HG03039 (cell line): ENCODE results near the gene PEAK1.
"Not testable (repeated sequence)": the region's sequence is repeated elsewhere in the genome, so short reads cannot be mapped to it uniquely, and the experiment has no call there.

Source experiments
- ATAC-seq: cut with Tn5 transposase; IDR thresholded peaks from one replicate; pipeline ENCODE4 v1.9.1; 2021; ENCODE audit warnings: mild to moderate bottlenecking, moderate library complexity; ENCODE audit not compliant: unreplicated experiment

Gene PEAK1

GRCh38 chr15:77406173-77406759 is 13.6 kb downstream of the PEAK1 start:
- ATAC-seq, result not testable (repeated sequence)

- no peak for ATAC-seq
Observed at GRCh38 chr15:77402740-77403379, 17.0 kb downstream of the PEAK1 start.

- no peak for ATAC-seq
Observed at GRCh38 chr15:77400258-77400657, 19.6 kb downstream of the PEAK1 start.

- no peak for ATAC-seq
Observed at GRCh38 chr15:77398927-77399326, 21.0 kb downstream of the PEAK1 start.

- no peak for ATAC-seq
Observed at GRCh38 chr15:77396692-77397091, 23.2 kb downstream of the PEAK1 start.

- no peak for ATAC-seq
Observed at GRCh38 chr15:77395013-77395774, 24.7 kb downstream of the PEAK1 start.

- ATAC-seq, result no peak
Observed at GRCh38 chr15:77393471-77393840, 26.4 kb downstream of the PEAK1 start.

- ATAC-seq, result no peak
Observed at GRCh38 chr15:77392762-77393470, 27.0 kb downstream of the PEAK1 start.

GRCh38 chr15:77391372-77391951 is 28.4 kb downstream of the PEAK1 start:
- no peak for ATAC-seq

- ATAC-seq, result no peak
Observed at GRCh38 chr15:77387365-77388105, 32.4 kb downstream of the PEAK1 start.

GRCh38 chr15:77386626-77387025 is 33.3 kb downstream of the PEAK1 start:
- ATAC-seq, result no peak

GRCh38 chr15:77384589-77385359 is 35.1 kb downstream of the PEAK1 start:
- ATAC-seq, result no peak

GRCh38 chr15:77384086-77384485 is 35.8 kb downstream of the PEAK1 start:
- no peak for ATAC-seq

GRCh38 chr15:77380033-77380432 is 39.9 kb downstream of the PEAK1 start:
- no peak for ATAC-seq

- no peak for ATAC-seq
Observed at GRCh38 chr15:77376770-77377169, 43.1 kb downstream of the PEAK1 start.

GRCh38 chr15:77375133-77375532 is 44.8 kb downstream of the PEAK1 start:
- ATAC-seq, result no peak

- ATAC-seq, result no peak
Observed at GRCh38 chr15:77373441-77373840, 46.5 kb downstream of the PEAK1 start.

GRCh38 chr15:77371850-77372563 is 47.9 kb downstream of the PEAK1 start:
- ATAC-seq, result no peak

- ATAC-seq, result no peak
Observed at GRCh38 chr15:77370580-77370979, 49.3 kb downstream of the PEAK1 start.
